NCI-H226 (cell line): ENCODE data around the gene FARS2.

ENCODE experiments used
- DNase-seq: peaks from one replicate; pipeline ENCODE4 v3.0.0-alpha.2; 2015

Gene FARS2

GRCh38 chr6:5383856-5384255 lies 122.5 kb downstream of the FARS2 start:
- no peak for DNase-seq

GRCh38 chr6:5384276-5384675 lies 123.0 kb downstream of the FARS2 start:
- no peak for DNase-seq

GRCh38 chr6:5388326-5388725 lies 127.0 kb downstream of the FARS2 start:
- no peak for DNase-seq

- no peak for DNase-seq
Measured at GRCh38 chr6:5389086-5389745, 127.9 kb downstream of the FARS2 start.

- DNase-seq, result no peak
Measured at GRCh38 chr6:5390177-5390576, 128.9 kb downstream of the FARS2 start.

DNA sequence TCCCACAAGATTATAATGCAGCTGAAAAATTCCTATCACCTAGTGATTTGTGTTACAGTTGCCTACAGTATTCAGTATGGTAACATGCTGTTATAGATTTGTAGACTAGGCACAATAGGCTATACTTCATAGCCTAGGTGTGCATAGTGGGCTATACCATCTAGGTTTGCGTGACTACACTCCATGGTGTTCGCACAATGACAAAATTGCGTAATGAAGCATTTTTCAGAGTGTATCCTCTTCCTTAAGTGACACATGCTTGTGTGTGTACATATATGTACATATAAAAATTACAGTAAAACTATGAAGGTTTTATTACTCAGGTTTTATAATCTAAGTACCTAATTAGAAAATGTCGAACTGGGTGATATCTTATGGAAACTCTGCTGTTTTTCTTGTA lies 133.0 kb downstream of the FARS2 start:
- no peak for DNase-seq

GRCh38 chr6:5395719-5396118 lies 134.4 kb downstream of the FARS2 start:
- DNase-seq, result no peak

DNA sequence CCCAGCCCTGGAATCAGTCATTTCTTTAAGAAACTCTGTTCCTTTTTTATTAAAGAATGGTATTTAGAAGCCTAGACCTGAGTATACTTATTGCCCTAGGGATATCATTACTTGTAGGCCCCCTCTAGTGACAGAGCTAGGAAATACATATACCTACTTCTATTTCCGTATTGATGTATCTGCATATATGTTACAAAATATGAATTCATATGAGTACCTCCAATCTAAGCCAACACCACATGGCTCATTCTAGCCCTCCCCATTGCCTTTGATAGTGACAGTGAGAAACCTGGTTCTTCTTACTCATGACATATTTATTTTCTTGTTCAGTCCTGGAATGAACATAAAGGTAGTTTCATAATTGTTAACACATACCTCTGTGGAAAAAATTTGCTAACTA lies 137.2 kb downstream of the FARS2 start:
- DNase-seq, result peak; percentile 34

- no peak for DNase-seq
Measured at GRCh38 chr6:5399391-5399790, 138.1 kb downstream of the FARS2 start.

GRCh38 chr6:5401845-5402738 lies 140.8 kb downstream of the FARS2 start:
- DNase-seq, result no peak

DNA sequence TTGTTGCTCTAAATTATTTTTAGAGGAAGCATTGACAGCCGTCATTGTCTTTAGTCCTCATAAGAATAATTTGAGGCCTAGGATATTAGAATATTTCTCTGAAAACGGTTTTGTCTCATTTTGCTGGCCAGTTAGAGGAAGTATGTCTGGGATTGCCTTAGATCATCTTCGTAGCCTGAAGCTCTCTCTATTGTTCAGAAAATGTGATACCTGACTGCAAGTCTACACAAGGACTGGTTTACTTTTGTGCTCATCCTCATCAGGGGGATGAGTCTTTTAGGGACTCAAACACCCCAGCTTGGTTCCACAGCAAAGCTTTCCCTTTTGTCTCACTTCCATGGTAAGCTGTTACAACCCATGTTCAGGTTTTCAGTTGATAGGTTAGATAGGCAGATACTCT lies 141.8 kb downstream of the FARS2 start:
- no peak for DNase-seq

DNA sequence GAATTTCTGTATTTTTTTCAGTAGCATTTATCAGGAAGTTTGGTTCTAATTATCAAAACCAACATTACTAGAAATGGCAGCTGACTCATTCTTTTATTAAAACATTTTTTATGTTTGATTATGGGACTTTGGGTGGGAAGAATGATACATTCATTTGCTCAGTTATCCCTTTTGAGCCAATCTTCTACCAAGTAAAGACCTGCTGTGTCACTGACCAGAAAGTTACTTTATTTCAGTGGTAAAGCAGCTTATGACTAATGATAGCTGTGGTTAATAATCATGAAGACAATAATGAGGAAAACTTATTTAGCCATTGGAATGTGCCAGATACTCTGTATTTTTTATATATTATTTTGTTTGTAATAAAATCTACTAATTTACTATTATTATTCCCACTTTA lies 142.3 kb downstream of the FARS2 start:
- no peak for DNase-seq

- DNase-seq, result no peak
Measured at GRCh38 chr6:5405976-5406375, 144.7 kb downstream of the FARS2 start.

GRCh38 chr6:5411414-5411813 lies 150.1 kb downstream of the FARS2 start:
- DNase-seq, result no peak

- DNase-seq, result no peak
Measured at GRCh38 chr6:5412017-5412416, 150.7 kb downstream of the FARS2 start.

GRCh38 chr6:5412663-5413062 lies 151.3 kb downstream of the FARS2 start:
- DNase-seq, result no peak

DNA sequence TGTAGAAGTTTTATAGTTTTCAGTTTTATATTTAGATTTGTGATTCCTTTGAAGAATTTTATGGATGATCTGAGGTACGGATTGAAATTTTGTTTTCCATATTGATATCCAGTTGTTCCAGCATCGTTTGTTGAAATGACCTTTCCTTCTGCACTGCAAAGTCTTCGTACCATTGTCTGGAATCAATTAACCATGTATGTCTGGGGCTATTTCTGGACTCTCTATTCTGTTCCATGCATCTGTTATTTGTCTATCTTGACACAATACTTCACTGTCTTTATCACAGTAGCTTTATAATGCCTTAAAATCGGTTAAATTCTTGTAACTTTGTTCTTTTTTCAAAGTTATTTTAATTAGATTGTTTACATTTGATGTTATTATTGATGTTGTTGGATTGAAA lies 154.9 kb downstream of the FARS2 start:
- no peak for DNase-seq

GRCh38 chr6:5422321-5422915 lies 161.1 kb downstream of the FARS2 start:
- DNase-seq, result no peak

DNA sequence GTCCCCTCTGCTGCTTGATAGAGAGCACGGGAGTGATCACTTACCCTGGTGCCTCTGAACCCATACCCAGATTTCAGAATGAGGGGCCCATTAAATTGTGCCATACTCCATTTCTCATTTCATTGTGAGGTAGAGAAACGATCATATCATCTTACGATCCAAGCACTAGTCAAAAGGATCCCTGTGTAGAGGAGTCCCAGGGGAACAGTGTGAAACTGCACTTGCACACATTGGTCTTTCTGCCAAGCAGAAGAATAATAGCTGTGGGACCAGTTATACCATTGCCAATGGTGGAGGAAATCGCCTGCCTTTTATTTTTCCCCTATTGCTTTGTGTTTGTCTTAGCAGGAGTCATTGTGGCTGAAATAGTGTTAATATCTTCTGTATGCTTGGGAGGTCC lies 161.9 kb downstream of the FARS2 start:
- no peak for DNase-seq

GRCh38 chr6:5424726-5425125 lies 163.4 kb downstream of the FARS2 start:
- no peak for DNase-seq

GRCh38 chr6:5425267-5425666 lies 164.0 kb downstream of the FARS2 start:
- no peak for DNase-seq

DNA sequence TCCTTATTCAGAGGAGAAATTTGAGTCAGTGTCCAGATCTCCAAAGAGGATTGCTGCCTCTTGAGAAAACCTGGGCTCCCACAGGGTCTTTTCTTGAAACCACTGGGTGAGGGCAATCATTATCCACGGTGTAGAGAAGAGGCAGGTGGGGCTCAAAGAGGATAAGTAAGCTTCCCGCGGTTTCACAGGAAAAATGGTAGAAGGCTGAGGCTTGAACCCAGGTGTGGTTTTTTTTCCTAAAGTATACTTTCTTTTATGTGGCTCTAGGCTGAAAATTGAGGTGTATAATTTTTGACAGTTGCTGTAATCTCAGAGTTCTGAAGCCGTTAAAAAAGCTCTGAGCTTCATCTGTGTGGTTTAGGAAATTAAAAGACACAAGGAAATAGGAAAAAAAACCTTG lies 164.5 kb downstream of the FARS2 start:
- no peak for DNase-seq

DNA sequence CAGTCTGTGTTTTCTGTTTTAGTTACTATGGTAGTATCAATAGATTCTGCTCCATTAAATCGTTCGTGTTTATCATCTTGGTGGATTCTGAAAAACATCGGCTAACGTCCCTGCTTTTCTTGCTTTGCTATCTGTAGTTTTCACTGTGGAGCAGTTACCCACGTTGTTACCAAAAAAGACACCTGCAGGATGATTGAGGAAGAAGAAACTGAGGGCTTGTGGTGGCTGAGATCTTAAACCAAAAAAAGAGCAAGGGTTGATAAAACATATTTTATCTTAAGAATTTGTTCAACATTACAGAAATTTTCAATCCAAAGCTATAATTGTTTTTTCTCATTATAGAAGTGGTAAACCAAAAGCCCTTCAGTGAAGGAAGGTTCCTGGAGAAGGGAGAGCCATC lies 166.3 kb downstream of the FARS2 start:
- no peak for DNase-seq

GRCh38 chr6:5433324-5433723 lies 172.0 kb downstream of the FARS2 start:
- no peak for DNase-seq
